Activated CD4-positive, CD25-positive, alpha-beta regulatory T cell treated with anti-CD3 and anti-CD28 coated beads, Interleukin-2, amount 50 U/mL, for 16 hours (primary cell): ENCODE results near the gene ABCA4.

ENCODE experiments used
- DNase-seq: peaks from one replicate; pipeline ENCODE4 v3.0.0-alpha.2; 2020; ENCODE audit warnings: low read depth, low spot score

The ABCA4 gene

GRCh38 chr1:94027721-94028515 is 93.0 kb downstream of the ABCA4 start:
- DNase-seq: no peak

- no peak for DNase-seq
Observed at GRCh38 chr1:94026619-94027380, 94.1 kb downstream of the ABCA4 start.

- no peak for DNase-seq
Observed at GRCh38 chr1:94025383-94026340, 95.3 kb downstream of the ABCA4 start.

GRCh38 chr1:94024104-94024792 is 96.7 kb downstream of the ABCA4 start:
- no peak for DNase-seq

- no peak for DNase-seq
Observed at GRCh38 chr1:94022471-94023189, 98.3 kb downstream of the ABCA4 start.

GRCh38 chr1:94020764-94021579 is 100.0 kb downstream of the ABCA4 start:
- no peak for DNase-seq

GRCh38 chr1:94019327-94019726 is 101.6 kb downstream of the ABCA4 start:
- no peak for DNase-seq

- DNase-seq: no peak
Observed at GRCh38 chr1:94017155-94017829, 103.7 kb downstream of the ABCA4 start.

- DNase-seq: no peak
Observed at GRCh38 chr1:94015489-94015817, 105.5 kb downstream of the ABCA4 start.

- no peak for DNase-seq
Observed at GRCh38 chr1:94014635-94015488, 106.1 kb downstream of the ABCA4 start.

- DNase-seq: no peak
Observed at GRCh38 chr1:94014087-94014486, 106.9 kb downstream of the ABCA4 start.

- no peak for DNase-seq
Observed at GRCh38 chr1:94013367-94013878, 107.5 kb downstream of the ABCA4 start.

GRCh38 chr1:94012708-94013366 is 108.1 kb downstream of the ABCA4 start:
- DNase-seq: no peak

- no peak for DNase-seq
Observed at GRCh38 chr1:94011709-94012595, 109.0 kb downstream of the ABCA4 start.

- DNase-seq: no peak
Observed at GRCh38 chr1:94011129-94011528, 109.8 kb downstream of the ABCA4 start.

- DNase-seq: no peak
Observed at GRCh38 chr1:94009304-94009703, 111.6 kb downstream of the ABCA4 start.

GRCh38 chr1:94006604-94007003 is 114.3 kb downstream of the ABCA4 start:
- no peak for DNase-seq
